Measurements from ENCODE around the gene SGK2. TPM values are rescaled to one million over a fixed set of nuclear protein-coding genes. Genes with fewer than 3 reads are reported as not detected.

Gene SGK2
- total and polyA plus RNA-seq, 2 of the 13 experiments (the other 11 are each of a cell fraction or from before 2014, with no cell fraction given), result 6.2 to 29.4 TPM

DNA sequence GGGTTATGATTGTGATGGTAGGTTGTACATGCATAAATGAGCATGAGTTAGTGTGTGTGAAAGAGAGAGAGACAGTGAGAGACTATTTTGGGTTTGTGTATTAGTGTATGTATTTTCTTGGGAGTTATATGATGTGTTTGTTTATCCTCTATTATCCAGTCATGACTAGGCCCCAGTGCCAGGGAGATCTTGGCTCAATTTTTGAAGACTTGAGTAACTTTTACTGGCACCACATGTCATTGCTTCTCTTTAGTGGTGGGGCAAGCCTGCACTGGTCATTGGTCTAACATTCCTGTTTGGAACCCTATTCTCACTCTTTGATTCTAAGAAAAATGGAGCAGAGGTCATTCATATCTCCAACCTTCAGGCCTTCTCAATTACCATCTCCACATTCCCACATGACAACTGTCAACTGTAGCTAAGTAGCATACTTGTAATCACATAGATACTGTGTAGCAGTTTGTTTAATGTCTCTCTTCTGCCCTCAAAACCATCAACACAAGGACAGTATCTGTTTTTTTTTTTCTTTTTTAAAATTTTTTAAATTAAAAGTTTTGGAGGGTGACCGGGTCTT, 42.5 kb upstream of the SGK2 start:
- H3K4me2 ChIP-seq (ENCODE audit: low read depth, low read length), result peak overlapping the region; percentile 68; the same call in 1 of the 2 replicates
- intact Hi-C loops (cut with micrococcal nuclease; ENCODE audit: unreplicated experiment) (no loop called here), in situ Hi-C loops (cut with HindIII; ENCODE audit: extremely low pct_ligation_motif_present, low pct_unique_long_range_greater_than_20kb) (no loop called here)
- H3K9me3 ChIP-seq (ENCODE audit: low read length), result no peaks in the 10 kb centered on the region
- CTCF ChIA-PET (ENCODE audit: low intra/inter-chr PET ratio, low total read pairs), result no interaction called here
- H3K4me3 ChIP-seq (replicated peaks in 1 of 3; ENCODE audit: insufficient read depth in 1 of 3, low read depth in 2 of 3, low read length in 3 of 3), result no peak overlapping the region
- H4K20me1 ChIP-seq (ENCODE audit: insufficient read depth, low read length), result no peaks in the 10 kb centered on the region
- WGBS (ENCODE audit: low lambda C conversion rate), result 71% methylated on average over 1 of the region's 1 CpG
- TF ChIP-seq, protein P1, sequence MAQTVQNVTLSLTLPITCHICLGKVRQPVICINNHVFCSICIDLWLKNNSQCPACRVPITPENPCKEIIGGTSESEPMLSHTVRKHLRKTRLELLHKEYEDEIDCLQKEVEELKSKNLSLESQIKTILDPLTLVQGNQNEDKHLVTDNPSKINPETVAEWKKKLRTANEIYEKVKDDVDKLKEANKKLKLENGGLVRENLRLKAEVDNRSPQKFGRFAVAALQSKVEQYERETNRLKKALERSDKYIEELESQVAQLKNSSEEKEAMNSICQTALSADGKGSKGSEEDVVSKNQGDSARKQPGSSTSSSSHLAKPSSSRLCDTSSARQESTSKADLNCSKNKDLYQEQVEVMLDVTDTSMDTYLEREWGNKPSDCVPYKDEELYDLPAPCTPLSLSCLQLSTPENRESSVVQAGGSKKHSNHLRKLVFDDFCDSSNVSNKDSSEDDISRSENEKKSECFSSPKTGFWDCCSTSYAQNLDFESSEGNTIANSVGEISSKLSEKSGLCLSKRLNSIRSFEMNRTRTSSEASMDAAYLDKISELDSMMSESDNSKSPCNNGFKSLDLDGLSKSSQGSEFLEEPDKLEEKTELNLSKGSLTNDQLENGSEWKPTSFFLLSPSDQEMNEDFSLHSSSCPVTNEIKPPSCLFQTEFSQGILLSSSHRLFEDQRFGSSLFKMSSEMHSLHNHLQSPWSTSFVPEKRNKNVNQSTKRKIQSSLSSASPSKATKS (CRISPR knock-in tag; IDR thresholded peaks at IDR 0.05), result no peak
- TF ChIP-seq RAD51 (IDR thresholded peaks at IDR 0.05; ENCODE audit: borderline replicate concordance), result no peak
- no peak for TF ChIP-seq ZNF451 (CRISPR knock-in tag; IDR thresholded peaks at IDR 0.05)
- no peak for TF ChIP-seq GTF3A (CRISPR knock-in tag; conservative IDR thresholded peaks at IDR 0.05)
- no peak for TF ChIP-seq RELA (CRISPR knock-in tag; IDR thresholded peaks at IDR 0.05)
- TF ChIP-seq, protein P2, sequence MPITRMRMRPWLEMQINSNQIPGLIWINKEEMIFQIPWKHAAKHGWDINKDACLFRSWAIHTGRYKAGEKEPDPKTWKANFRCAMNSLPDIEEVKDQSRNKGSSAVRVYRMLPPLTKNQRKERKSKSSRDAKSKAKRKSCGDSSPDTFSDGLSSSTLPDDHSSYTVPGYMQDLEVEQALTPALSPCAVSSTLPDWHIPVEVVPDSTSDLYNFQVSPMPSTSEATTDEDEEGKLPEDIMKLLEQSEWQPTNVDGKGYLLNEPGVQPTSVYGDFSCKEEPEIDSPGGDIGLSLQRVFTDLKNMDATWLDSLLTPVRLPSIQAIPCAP (CRISPR knock-in tag; IDR thresholded peaks at IDR 0.05; ENCODE audit: low read depth), result no peak
- no peak for TF ChIP-seq ZNF24 (IDR thresholded peaks at IDR 0.05)
- no peak for TF ChIP-seq SP140L (CRISPR knock-in tag; IDR thresholded peaks at IDR 0.05; ENCODE audit: borderline replicate concordance)
- no peak for TF ChIP-seq PBX2 (CRISPR knock-in tag; IDR thresholded peaks at IDR 0.05)
- no peak for TF ChIP-seq THAP7 (CRISPR knock-in tag; IDR thresholded peaks at IDR 0.05)
- H3K36me3 ChIP-seq (replicated peaks in 1 of 2; ENCODE audit: control insufficient read depth in 1 of 2, insufficient read depth in 2 of 2, low read length in 2 of 2), result peaks cover 1 to 4% of the 10 kb centered on the region in 2 experiments; a peak in 2 of 5 replicates
- DNase-seq (ENCODE audit: low spot score) (no peak), ATAC-seq (no peak), FAIRE-seq (no peak)
- no TSS peak for BruUV-seq (replicated peaks)
- peaks cover 26% of the 10 kb centered on the region for H3K4me1 ChIP-seq (ENCODE audit: insufficient read depth, low read length)
- H2AFZ ChIP-seq (ENCODE audit: low read length), result no peak overlapping the region
- H3K27me3 ChIP-seq (ENCODE audit: control insufficient read depth in 1 of 2, insufficient read depth in 2 of 2, low read length in 2 of 2), result no peaks in the 10 kb centered on the region
- H3K27ac ChIP-seq (ENCODE audit: extremely low read length, insufficient read depth, low read length), result no peak overlapping the region
- H3K79me2 ChIP-seq (ENCODE audit: insufficient read depth, low read length), result peaks cover 3% of the 10 kb centered on the region
- POLR2A ChIA-PET, result interaction anchor here (0.7 to 3.7 kb wide), 3 partner anchors 50 to 59 kb away, joined by 3 to 77 read pairs (median 23); partner anchors contain the start of gene SRSF6
- no peak overlapping the region; the same call in 1 of the 2 replicates for H3K9ac ChIP-seq (ENCODE audit: insufficient read depth, low read depth, low read length)

All from HepG2 (cell line).